Cortex of kidney (tissue), 1 donor: ENCODE measurements around the gene FHOD3.
"Not testable (repeated sequence)": the region's sequence is repeated elsewhere in the genome, so short reads cannot be mapped to it uniquely, and the experiment has no call there.

Experiments
- DNase-seq: peaks from one replicate; lab custom pipeline; 2025; lab: John Stamatoyannopoulos, UW

The FHOD3 gene

GRCh38 chr18:36711014-36711725 is 413.7 kb downstream of the FHOD3 start:
- DNase-seq: no peak

GRCh38 chr18:36711813-36712444 is 414.4 kb downstream of the FHOD3 start:
- no peak for DNase-seq

DNA sequence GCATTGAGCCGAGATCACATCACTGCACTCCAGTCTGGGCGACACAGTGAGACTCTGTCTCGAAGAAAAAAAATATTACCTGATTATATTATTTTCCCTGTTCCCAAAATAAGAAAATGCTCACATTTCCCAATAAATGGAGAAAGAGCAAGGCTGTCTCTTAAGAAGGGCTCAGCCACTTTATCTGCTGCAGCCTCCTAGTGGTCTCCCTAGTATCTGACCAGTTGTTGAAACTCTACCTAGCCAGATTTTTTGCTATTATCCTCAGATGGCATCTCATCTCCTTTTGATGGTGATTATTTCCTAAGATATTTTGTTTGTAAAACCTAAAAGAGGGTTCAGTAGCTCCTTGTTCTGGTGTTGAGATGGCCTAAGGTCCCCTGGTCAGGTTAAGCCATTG is 417.0 kb downstream of the FHOD3 start:
- DNase-seq: no peak

DNA sequence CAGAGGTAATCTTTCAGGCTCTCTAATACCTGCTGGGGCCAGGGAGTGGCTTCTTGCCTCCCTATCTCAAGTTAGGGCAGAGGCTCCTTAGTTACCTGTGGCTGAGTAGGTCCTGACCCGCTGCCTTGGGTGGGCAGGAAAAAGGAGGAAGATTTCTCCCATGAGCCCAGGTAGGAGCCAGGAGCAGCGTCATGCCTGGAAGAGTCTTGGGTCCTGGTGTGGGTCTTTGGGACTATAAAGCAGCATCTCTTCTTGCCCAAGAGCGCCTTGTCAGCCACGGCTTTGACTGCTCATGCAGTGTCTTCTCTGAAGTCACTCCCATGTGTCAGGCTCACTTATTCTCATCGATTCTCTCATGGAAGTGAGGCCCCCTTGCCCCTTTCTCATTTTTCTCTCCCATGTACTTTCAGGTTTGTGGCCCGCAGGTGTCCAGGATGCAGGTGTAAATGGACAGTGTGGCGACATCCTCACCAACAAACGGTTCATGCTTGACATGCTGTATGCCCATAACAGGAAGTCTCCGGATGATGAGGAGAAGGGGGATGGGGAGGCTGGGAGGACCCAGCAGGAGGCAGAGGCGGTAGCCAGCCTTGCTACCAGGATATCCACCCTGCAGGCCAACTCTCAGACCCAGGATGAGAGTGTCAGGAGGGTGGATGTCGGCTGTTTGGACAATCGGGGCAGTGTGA is 420.1 kb downstream of the FHOD3 start:
- DNase-seq: no peak

GRCh38 chr18:36718705-36719328 is 421.3 kb downstream of the FHOD3 start:
- no peak for DNase-seq

DNA sequence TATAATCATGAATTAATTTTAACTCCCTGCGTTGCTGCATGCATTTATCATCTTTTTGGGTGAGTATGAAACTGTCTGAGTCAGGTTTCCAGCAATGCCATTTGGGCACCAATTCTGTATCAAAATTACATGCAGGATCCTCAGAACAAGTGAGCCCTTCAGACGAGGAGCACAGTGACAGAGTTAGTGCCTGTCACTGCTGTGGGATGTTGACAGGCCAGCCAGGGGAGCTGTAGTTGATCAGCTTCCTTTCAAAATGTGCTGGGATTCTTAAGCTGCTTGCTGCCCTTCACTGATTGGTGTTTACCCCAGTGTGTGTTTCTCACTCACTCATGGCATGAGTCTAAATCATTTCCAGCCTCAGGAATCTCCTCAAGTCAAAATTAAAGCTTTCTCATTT is 422.1 kb downstream of the FHOD3 start:
- no peak for DNase-seq

GRCh38 chr18:36721351-36721750 is 423.8 kb downstream of the FHOD3 start:
- DNase-seq: not testable (repeated sequence)

- no peak for DNase-seq
These were observed 426.7 kb downstream of the FHOD3 start for GRCh38 chr18:36724169-36724568.

DNA sequence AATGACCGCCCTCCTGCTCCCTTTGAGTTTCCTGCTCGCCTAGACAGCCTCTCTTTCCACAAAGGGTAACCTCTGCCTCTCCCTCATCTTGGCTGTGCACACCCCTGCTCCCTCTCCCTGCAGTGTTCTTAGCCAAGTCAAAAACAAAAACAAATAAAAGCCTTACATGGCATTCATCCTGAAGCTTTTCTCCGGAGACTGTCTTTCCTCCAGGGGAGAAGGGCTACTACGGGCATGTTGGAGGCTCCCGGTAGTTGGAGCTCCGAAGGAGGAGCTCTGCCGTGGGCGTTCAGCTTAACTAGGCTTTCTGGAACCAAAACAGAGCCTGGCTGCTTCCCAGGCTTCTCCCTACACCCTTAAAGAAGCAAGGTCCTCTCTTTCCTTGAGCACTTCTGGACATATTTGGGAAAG is 427.1 kb downstream of the FHOD3 start:
- DNase-seq: no peak

- DNase-seq: no peak
These were observed 430.8 kb downstream of the FHOD3 start for GRCh38 chr18:36728345-36728744.

DNA sequence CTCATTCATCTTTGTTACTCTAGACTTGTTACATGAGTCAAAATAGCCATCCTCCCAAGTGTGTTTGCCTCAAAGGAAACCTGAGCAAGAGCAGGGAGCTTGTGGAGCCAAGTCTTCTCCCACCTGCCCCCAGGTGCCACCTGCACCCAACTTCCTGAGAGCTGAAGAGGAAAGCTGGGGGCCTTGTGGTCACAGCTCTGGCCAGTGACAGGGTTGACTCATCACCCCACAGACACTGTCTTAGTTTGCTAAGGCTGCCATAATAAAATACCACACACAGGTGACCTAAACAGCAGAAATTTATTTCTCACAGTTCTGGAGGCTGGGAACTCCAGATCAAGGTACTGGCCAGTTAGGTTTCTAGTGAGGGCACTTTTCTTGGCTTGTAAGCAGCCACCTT is 431.7 kb downstream of the FHOD3 start:
- DNase-seq: no peak

GRCh38 chr18:36732264-36732663 is 434.8 kb downstream of the FHOD3 start:
- DNase-seq: no peak

- DNase-seq: no peak
These were observed 435.6 kb downstream of the FHOD3 start for GRCh38 chr18:36733150-36733549.

GRCh38 chr18:36734596-36734995 is 437.1 kb downstream of the FHOD3 start:
- DNase-seq: no peak

- no peak for DNase-seq
These were observed 437.6 kb downstream of the FHOD3 start for GRCh38 chr18:36735130-36735529.

DNA sequence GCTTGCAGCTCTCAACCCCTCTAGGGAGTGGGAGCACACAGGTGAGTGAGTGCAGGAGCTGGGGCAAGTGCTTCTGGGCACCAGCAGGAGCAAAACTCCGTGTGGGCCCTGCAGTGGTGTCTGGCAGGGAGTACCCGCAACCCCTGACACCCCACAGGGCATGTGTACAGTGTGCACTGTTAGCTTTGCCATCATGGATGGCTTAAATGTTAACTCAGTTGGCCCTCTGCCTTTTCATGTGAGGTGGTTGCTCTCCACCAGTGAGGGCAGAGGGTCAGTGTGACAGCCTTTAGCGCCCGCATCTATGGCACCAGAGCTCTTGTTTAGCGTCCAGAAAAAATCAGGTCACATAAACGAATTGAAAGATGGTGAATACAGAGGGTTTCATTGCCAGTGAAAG is 438.6 kb downstream of the FHOD3 start:
- DNase-seq: no peak

DNA sequence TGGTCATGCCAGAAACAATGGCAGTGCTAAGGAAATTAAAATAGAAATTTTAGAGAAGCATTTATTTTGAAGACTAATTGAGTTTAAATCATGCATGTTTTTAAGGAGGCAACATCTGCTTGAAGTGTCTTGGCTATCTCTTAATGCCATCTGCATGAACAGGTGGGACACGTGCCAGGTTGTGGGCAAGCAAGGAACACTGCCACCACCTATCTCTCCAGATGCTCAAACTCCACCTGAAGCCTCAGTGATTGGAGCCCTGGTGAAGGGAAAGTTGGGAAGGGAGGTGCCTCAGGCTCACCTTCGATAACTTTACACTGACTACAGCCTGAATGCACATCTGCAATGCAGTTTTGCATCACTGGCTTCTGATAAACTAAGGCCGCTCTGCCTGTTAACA is 439.8 kb downstream of the FHOD3 start:
- DNase-seq: no peak

- no peak for DNase-seq
These were observed 446.9 kb downstream of the FHOD3 start for GRCh38 chr18:36744261-36744876.

DNA sequence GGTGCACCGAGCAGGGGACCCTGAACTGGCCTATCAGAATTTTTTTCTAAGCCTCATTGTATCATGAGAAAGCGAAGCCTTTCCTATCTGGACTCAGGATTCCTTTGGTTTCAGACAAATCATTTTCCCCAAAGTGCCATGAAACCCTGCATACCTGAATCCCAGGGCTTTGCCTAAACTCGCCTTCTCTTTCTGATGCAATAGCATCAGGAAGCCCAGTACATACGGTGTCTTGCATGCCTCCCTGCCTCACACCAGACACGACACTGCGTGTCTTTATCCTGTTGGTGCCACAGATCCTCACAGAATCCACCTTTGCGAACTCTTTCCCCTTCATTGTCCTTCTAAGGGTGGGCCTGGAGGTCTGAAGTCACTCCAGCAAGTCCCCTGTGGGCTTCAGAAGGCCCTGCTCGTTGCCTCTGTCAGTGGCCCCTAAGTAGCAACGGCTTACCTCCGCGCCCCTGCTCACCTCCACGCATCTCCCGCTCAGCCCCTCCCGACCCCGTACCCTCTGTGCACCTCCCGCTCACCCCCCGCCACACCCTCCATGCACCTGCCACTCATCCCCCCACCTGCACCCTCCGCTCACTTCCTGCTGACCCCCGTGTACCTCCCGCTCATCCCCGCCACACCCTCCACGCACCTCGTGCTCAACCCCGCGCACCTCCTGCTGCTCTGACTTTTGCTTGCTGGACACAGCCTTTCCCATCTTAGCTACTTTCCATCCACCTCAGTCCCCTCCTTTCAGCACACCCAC is 447.9 kb downstream of the FHOD3 start:
- DNase-seq: no peak

- no peak for DNase-seq
These were observed 455.7 kb downstream of the FHOD3 start for GRCh38 chr18:36752929-36753865.
